ENCODE measurements around the gene CENPB. TPM values are rescaled to one million over a fixed set of nuclear protein-coding genes. Genes with fewer than 3 reads are reported as not detected.

The CENPB gene
- total and polyA plus RNA-seq, 4 donors, result 4.5 to 32.4 (median 25.4) TPM

DNA sequence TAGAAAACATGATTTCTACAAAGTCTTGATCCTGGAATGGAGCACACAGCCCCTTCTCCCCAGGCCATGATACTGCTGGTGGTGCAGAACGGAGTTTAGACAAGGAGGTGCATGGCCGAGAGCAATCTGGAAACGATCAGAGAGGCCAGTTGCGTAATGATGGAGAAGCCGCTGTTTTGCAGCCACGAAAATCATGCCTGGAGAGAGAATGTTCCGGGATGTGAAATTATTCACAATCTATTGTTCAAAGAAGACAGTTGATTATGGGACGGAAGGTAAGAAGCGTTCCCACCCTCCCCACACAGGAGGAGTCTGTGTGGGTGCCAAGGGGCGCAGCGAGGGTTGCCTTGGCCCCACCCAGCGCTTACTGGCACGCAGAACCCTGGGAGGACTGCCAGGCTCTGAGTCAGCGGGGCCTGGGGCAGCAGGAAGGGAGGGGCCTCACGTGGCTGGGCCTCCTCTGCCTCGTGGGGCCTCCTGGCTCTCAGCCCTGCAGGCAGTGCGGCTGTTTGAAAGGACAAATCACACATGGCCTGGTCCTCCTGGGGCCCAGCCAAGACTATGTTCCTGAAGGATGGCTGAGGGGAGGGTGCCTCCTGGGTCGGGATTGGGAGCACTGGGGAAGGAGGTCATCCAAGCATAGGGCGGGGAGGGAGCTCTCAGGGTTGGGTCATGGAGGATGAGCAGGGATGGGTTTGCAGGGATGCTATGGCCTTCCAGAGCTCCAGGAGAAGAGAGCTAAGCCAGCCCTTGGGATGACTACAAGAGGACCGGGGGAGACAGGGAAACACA is 25.1 kb upstream of the CENPB start (continued):
- TF ChIP-seq, protein P1, sequence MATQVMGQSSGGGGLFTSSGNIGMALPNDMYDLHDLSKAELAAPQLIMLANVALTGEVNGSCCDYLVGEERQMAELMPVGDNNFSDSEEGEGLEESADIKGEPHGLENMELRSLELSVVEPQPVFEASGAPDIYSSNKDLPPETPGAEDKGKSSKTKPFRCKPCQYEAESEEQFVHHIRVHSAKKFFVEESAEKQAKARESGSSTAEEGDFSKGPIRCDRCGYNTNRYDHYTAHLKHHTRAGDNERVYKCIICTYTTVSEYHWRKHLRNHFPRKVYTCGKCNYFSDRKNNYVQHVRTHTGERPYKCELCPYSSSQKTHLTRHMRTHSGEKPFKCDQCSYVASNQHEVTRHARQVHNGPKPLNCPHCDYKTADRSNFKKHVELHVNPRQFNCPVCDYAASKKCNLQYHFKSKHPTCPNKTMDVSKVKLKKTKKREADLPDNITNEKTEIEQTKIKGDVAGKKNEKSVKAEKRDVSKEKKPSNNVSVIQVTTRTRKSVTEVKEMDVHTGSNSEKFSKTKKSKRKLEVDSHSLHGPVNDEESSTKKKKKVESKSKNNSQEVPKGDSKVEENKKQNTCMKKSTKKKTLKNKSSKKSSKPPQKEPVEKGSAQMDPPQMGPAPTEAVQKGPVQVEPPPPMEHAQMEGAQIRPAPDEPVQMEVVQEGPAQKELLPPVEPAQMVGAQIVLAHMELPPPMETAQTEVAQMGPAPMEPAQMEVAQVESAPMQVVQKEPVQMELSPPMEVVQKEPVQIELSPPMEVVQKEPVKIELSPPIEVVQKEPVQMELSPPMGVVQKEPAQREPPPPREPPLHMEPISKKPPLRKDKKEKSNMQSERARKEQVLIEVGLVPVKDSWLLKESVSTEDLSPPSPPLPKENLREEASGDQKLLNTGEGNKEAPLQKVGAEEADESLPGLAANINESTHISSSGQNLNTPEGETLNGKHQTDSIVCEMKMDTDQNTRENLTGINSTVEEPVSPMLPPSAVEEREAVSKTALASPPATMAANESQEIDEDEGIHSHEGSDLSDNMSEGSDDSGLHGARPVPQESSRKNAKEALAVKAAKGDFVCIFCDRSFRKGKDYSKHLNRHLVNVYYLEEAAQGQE (IDR thresholded peaks at IDR 0.05), result peak; percentile 59
- peak in 1 of 2 donors; percentile 47 for TF ChIP-seq RAD21 (IDR thresholded peaks at IDR 0.05)

DNA sequence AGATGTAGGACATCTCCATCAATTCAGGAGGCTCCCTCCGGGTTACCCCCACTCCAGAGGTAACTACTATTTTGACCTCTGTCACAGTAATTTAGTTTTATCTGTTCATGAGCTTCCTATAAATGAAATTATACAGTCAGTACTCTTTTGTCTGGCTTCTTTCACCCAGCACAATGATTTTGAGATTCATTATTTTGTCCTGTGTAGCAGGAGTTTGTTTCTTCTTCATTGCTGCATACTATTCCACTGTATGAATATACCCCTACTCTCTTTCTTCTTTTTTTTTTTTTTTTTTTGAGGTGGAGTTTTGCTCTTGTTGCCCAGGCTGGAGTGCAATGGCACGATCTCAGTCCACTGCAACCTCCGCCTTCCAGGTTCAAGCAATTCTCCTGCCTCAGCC is 22.0 kb upstream of the CENPB start:
- TF ChIP-seq, protein P2, sequence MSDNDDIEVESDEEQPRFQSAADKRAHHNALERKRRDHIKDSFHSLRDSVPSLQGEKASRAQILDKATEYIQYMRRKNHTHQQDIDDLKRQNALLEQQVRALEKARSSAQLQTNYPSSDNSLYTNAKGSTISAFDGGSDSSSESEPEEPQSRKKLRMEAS (IDR thresholded peaks at IDR 0.05), result no peak
- TF ChIP-seq EGR1 (IDR thresholded peaks at IDR 0.05; ENCODE audit: low read depth in 2 of 2) (no peak), GABPA (IDR thresholded peaks at IDR 0.05 in 1 of 2, conservative IDR thresholded peaks at IDR 0.05 in 1 of 2) (no peak), SP1 (IDR thresholded peaks at IDR 0.05) (no peak), HNF4G (IDR thresholded peaks at IDR 0.05) (no peak), RXRA (IDR thresholded peaks at IDR 0.05) (no peak), TAF1 (conservative IDR thresholded peaks at IDR 0.05) (no peak), NR2F2 (IDR thresholded peaks at IDR 0.05) (no peak), RAD21 (IDR thresholded peaks at IDR 0.05) (no peak), HNF4A (conservative IDR thresholded peaks at IDR 0.05) (no peak), FOXA2 (IDR thresholded peaks at IDR 0.05) (no peak), FOXA1 (IDR thresholded peaks at IDR 0.05) (no peak)
- TF ChIP-seq, protein P1 (IDR thresholded peaks at IDR 0.05), result no peak
- TF ChIP-seq, protein P3, sequence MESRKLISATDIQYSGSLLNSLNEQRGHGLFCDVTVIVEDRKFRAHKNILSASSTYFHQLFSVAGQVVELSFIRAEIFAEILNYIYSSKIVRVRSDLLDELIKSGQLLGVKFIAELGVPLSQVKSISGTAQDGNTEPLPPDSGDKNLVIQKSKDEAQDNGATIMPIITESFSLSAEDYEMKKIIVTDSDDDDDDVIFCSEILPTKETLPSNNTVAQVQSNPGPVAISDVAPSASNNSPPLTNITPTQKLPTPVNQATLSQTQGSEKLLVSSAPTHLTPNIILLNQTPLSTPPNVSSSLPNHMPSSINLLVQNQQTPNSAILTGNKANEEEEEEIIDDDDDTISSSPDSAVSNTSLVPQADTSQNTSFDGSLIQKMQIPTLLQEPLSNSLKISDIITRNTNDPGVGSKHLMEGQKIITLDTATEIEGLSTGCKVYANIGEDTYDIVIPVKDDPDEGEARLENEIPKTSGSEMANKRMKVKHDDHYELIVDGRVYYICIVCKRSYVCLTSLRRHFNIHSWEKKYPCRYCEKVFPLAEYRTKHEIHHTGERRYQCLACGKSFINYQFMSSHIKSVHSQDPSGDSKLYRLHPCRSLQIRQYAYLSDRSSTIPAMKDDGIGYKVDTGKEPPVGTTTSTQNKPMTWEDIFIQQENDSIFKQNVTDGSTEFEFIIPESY (IDR thresholded peaks at IDR 0.05), result no peak
- TF ChIP-seq, protein P4, sequence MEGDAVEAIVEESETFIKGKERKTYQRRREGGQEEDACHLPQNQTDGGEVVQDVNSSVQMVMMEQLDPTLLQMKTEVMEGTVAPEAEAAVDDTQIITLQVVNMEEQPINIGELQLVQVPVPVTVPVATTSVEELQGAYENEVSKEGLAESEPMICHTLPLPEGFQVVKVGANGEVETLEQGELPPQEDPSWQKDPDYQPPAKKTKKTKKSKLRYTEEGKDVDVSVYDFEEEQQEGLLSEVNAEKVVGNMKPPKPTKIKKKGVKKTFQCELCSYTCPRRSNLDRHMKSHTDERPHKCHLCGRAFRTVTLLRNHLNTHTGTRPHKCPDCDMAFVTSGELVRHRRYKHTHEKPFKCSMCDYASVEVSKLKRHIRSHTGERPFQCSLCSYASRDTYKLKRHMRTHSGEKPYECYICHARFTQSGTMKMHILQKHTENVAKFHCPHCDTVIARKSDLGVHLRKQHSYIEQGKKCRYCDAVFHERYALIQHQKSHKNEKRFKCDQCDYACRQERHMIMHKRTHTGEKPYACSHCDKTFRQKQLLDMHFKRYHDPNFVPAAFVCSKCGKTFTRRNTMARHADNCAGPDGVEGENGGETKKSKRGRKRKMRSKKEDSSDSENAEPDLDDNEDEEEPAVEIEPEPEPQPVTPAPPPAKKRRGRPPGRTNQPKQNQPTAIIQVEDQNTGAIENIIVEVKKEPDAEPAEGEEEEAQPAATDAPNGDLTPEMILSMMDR (IDR thresholded peaks at IDR 0.05; ENCODE audit: low read depth, low read length, missing input control), result no peak
- Histone ChIP-seq H3K36me3 (ENCODE audit: control insufficient read depth in 4 of 4, insufficient read depth in 3 of 4, low read depth in 1 of 4, low read length in 3 of 4) (peaks cover 0 to 6% (median 1%) of the 10 kb centered on the region in 4 donors), H3K27ac (ENCODE audit: low read depth in 1 of 2, low read length in 2 of 2) (peak overlapping the region; percentile 88 to 89), H3K27me3 (ENCODE audit: control insufficient read depth in 4 of 4, insufficient read depth in 4 of 4, low read length in 3 of 4) (no peaks in the 10 kb centered on the region), H3K4me3 (ENCODE audit: low read depth in 1 of 3, low read length in 3 of 3) (no peak overlapping the region), H3K9ac (ENCODE audit: low read depth in 1 of 2, low read length in 2 of 2) (no peak overlapping the region), H3K4me1 (ENCODE audit: control insufficient read depth in 4 of 4, insufficient read depth in 4 of 4, low read length in 3 of 4) (peaks cover 20 to 35% (median 28%) of the 10 kb centered on the region in 4 donors), H3K9me3 (ENCODE audit: control insufficient read depth in 4 of 4, low read length in 3 of 4) (no peaks in the 10 kb centered on the region)
- no peak for DNase-seq (ENCODE audit: low spot score)
- WGBS, result 85% methylated on average over 3 of the region's 3 CpGs

Measured in liver (tissue), 9 donors.